HTERT RPE-1 (cell line): ENCODE measurements around the gene LMO2.
"Not testable (repeated sequence)": the region's sequence is repeated elsewhere in the genome, so short reads cannot be mapped to it uniquely, and the experiment has no call there.

Experiments used
- in situ Hi-C: fragments of 300-500 bp; cut with MboI; formaldehyde crosslinking; loops from 4 replicates; pipeline ENCODE4 v1.14.3; 2020; ENCODE audit warnings: low sequenced_read_pairs

LMO2 gene

DNA sequence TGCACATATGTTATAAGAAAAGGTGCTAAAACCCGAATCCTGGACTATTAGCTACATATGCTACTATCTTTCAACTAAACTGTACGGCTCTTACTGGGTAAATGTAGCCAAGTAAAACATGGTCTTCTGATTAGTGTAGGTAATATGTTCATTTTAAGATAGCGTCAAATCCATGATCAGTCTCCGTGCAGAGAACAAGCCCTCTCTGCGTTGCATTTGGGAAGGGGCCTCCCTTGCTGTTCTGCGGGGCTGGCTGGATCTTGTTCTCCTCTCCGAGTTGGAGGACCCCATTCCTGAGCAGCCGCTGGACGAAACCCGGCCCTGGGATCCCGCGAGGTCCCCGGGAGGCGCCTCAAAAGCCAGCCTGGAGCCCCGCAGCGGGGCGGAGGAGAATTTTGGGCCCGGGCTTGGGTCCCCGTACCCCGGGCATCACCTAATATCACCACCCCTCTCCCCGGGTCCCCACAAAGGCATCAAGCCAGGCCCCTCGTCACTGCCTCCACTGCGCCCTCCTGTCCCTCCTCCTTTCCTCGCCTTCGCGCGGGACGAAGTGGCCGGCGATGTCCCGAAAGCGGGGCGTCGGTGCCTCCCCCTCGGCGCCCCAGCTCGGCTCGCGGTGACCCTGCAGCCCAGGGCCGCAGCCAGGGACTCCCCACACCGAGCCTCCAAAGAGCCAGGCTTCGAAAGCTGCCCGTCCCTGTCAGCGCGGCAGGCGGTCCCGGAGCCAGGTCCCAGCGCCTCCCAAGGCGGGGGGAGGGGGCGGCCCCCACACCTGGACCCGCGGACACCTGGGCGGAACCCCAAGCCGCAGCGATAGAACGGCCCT lies 63.1 kb downstream of the LMO2 start:
- in situ Hi-C loops, result no loop called here

DNA sequence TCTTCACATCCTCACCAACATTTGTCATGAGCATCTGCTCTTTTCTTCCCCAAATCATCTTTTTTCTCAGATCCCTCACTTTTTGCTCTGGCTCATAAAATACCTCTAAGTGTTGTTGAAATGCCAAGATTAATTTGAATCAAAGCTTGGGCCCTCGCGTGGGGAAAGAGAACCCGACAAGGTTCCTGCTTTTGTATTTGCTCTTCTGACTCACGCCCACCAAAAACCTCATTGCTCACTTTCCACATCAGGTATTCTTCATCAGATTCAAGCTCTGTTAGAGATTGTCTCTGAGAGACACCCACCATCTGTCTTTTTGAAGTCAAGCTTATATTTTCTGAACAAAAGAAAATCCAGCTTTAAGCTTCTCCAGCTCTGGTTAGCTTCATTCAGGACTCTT lies 64.7 kb downstream of the LMO2 start:
- in situ Hi-C loops, result no loop called here

DNA sequence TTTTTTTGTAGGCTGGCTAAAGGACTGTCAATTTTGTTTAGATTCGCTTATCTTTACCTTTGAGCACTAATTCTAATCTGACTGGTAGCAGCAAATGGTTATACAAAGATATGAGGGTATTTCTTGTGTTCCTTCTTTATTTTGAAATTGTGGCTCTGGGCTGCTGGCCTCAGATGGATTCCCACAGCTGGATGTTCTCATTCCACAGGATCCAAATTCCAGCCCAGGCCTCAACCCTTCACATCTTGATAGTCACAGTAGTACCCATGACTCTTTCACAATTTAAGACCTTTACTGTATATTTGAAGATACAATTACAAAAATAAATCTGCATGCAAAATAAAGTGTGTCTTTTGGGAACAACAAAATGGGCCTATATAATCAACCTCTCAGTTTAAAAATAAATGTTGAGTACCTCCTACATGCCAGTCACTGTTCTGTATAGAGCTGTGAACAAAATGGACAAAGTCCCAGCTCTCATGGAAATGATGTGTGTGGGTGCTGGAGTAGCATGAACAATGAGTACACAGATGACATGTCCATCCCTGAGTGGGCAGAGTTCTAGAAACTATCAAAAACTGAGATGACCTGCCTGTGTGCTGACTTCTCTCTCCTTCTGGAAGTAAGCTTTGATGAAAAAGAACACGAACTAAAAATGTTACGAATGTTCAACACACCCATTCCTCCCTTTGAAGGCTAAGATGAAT lies 65.9 kb downstream of the LMO2 start:
- in situ Hi-C loops, result no loop called here

DNA sequence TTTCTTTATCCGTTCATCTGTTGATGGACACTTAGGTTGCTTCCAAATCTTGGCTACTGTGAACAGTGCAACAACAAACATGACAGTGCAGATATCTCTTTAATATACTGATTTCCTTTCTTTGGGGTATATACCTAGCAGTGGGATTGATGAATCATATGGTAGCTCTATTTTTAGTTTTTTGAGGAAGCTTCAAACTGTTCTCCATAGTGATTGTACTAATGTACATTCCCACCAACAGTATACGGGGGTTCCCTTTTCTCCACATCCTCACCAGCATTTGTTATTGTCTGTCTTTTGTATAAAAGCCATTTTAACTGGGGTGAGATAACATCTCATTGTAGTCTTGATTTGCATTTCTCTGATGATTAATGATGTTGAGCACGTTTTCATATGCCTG lies 68.9 kb downstream of the LMO2 start:
- in situ Hi-C loops, result not testable (repeated sequence)

DNA sequence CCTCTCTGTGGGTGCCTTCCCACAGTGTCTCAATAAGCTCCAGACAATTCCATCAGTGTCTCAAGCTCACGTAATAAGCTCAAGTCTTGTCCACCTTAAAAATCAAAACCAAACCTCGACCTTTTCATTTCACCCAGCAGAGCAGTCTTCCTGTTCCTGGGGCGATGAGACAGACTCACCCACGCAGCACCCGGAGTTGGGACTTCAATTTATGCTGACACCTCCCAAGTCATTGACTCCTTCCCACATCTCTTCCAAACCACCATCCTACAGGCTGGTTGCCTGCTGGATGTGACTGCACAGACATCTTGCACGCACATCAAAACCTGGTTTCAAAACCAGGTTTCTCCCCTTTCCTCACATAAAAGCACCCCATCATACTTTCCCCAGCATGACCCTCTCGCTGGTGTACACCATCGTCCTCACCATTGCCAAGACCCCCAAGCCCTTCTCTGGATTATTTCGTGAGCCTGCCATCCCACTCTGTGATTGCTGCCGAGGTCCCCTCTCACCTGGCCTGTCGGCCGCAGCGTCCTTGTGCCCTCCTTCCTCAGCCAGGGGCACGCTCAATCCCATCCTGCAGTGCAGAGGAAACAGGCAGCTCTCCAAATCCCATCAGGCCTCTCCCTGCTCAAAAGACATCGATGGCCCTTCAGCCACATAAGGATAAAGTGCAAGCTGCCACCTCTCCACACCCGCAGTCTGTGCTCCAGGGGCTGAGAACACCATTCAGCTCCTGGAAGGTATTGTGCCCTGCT lies 72.4 kb downstream of the LMO2 start:
- in situ Hi-C loops, result no loop called here
